ENCODE data around the gene BEND3. TPM values are rescaled to one million over a fixed set of nuclear protein-coding genes. Genes with fewer than 3 reads are reported as not detected.

BEND3 gene
- total and polyA plus RNA-seq, 9 of the 15 experiments (the other 6 are each of a cell fraction or from before 2014, with no cell fraction given), result 0.64 to 8.4 (median 3.3) TPM

- in situ Hi-C loops (cut with MboI) (no loop called here), intact Hi-C loops (cut with micrococcal nuclease) (no loop called here)
- no peak overlapping the region for H3K9ac ChIP-seq (ENCODE audit: insufficient read depth in 1 of 2, low read depth in 2 of 2, low read length in 2 of 2)
- no peak overlapping the region for H2AFZ ChIP-seq (ENCODE audit: low read depth, low read length)
- no peak overlapping the region for H3K4me2 ChIP-seq (ENCODE audit: insufficient read depth, low read length)
- no peaks in the 10 kb centered on the region; a peak in 1 of 5 replicates for H3K4me1 ChIP-seq (replicated peaks in 1 of 2; ENCODE audit: control insufficient read depth in 2 of 2, insufficient read depth in 2 of 2, low read length in 2 of 2)
- no peaks in the 10 kb centered on the region for H3K9me1 ChIP-seq (ENCODE audit: control insufficient read depth, insufficient read depth, low read length)
- ChIA-PET CTCF (ENCODE audit: low intra/inter-chr PET ratio) (no interaction called here), POLR2A (no interaction called here)
- H4K20me1 ChIP-seq (replicated peaks; ENCODE audit: control insufficient read depth, insufficient read depth, low read length), result no peaks in the 10 kb centered on the region
- FAIRE-seq (peak; percentile 64), DNase-seq (ENCODE audit: extremely low read depth in 1 of 4, low spot score in 3 of 4) (no peak), ATAC-seq (no peak)
- BruUV-seq (replicated peaks), result no TSS peak
- no peak for TF ChIP-seq ZNF354B (CRISPR knock-in tag; IDR thresholded peaks at IDR 0.05)
- TF ChIP-seq PCBP2 (IDR thresholded peaks at IDR 0.05; ENCODE audit: low read depth, low read length, poor library complexity, severe bottlenecking), result no peak
- no peak for TF ChIP-seq SMAD3 (CRISPR knock-in tag; conservative IDR thresholded peaks at IDR 0.05)
- TF ChIP-seq, protein P1, sequence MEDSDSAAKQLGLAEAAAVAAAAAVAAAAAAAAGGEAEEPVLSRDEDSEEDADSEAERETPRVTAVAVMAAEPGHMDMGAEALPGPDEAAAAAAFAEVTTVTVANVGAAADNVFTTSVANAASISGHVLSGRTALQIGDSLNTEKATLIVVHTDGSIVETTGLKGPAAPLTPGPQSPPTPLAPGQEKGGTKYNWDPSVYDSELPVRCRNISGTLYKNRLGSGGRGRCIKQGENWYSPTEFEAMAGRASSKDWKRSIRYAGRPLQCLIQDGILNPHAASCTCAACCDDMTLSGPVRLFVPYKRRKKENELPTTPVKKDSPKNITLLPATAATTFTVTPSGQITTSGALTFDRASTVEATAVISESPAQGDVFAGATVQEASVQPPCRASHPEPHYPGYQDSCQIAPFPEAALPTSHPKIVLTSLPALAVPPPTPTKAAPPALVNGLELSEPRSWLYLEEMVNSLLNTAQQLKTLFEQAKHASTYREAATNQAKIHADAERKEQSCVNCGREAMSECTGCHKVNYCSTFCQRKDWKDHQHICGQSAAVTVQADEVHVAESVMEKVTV (CRISPR knock-in tag; IDR thresholded peaks at IDR 0.05), result no peak
- TF ChIP-seq DPF2 (IDR thresholded peaks at IDR 0.05), result no peak
- no peak for TF ChIP-seq BRD9 (IDR thresholded peaks at IDR 0.05; ENCODE audit: low read depth, partially characterized antibody)
- no peak for TF ChIP-seq NFE2L1 (tag; IDR thresholded peaks at IDR 0.05; ENCODE audit: borderline replicate concordance, low read depth)
- TF ChIP-seq, protein P2, sequence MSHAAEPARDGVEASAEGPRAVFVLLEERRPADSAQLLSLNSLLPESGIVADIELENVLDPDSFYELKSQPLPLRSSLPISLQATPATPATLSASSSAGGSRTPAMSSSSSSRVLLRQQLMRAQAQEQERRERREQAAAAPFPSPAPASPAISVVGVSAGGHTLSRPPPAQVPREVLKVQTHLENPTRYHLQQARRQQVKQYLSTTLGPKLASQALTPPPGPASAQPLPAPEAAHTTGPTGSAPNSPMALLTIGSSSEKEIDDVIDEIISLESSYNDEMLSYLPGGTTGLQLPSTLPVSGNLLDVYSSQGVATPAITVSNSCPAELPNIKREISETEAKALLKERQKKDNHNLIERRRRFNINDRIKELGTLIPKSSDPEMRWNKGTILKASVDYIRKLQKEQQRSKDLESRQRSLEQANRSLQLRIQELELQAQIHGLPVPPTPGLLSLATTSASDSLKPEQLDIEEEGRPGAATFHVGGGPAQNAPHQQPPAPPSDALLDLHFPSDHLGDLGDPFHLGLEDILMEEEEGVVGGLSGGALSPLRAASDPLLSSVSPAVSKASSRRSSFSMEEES (CRISPR knock-in tag; IDR thresholded peaks at IDR 0.05), result no peak
- TF ChIP-seq, protein P3, sequence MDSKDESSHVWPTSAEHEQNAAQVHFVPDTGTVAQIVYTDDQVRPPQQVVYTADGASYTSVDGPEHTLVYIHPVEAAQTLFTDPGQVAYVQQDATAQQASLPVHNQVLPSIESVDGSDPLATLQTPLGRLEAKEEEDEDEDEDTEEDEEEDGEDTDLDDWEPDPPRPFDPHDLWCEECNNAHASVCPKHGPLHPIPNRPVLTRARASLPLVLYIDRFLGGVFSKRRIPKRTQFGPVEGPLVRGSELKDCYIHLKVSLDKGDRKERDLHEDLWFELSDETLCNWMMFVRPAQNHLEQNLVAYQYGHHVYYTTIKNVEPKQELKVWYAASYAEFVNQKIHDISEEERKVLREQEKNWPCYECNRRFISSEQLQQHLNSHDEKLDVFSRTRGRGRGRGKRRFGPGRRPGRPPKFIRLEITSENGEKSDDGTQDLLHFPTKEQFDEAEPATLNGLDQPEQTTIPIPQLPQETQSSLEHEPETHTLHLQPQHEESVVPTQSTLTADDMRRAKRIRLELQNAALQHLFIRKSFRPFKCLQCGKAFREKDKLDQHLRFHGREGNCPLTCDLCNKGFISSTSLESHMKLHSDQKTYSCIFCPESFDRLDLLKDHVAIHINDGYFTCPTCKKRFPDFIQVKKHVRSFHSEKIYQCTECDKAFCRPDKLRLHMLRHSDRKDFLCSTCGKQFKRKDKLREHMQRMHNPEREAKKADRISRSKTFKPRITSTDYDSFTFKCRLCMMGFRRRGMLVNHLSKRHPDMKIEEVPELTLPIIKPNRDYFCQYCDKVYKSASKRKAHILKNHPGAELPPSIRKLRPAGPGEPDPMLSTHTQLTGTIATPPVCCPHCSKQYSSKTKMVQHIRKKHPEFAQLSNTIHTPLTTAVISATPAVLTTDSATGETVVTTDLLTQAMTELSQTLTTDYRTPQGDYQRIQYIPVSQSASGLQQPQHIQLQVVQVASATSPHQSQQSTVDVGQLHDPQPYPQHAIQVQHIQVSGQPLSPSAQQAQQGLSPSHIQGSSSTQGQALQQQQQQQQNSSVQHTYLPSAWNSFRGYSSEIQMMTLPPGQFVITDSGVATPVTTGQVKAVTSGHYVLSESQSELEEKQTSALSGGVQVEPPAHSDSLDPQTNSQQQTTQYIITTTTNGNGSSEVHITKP (IDR thresholded peaks at IDR 0.05; ENCODE audit: partially characterized antibody), result no peak
- no peak for TF ChIP-seq GTF2E2 (tag; IDR thresholded peaks at IDR 0.05)
- TF ChIP-seq FOXK2 (conservative IDR thresholded peaks at IDR 0.05 in 1 of 2, IDR thresholded peaks at IDR 0.05 in 1 of 2; ENCODE audit: low read depth in 2 of 2), result no peak
- no peaks in the 10 kb centered on the region for H3K79me2 ChIP-seq (ENCODE audit: control insufficient read depth, insufficient read depth, low read length)
- H3K27ac ChIP-seq (ENCODE audit: extremely low read depth, low read depth, low read length), result no peak overlapping the region
- H3K9me3 ChIP-seq (replicated peaks; ENCODE audit: control insufficient read depth, insufficient read depth, low read depth, low read length), result no peaks in the 10 kb centered on the region
- peaks cover 0 to 6% of the 10 kb centered on the region in 2 experiments; a peak in 1 of 5 replicates for H3K27me3 ChIP-seq (ENCODE audit: control insufficient read depth in 2 of 2, insufficient read depth in 2 of 2, low read length in 2 of 2)
- 38% methylated on average over 1 of the region's 1 CpG for WGBS (ENCODE audit: insufficient coverage, low coverage, missing lambda C conversion rate)
- no peak overlapping the region for H3K4me3 ChIP-seq
- H3K36me3 ChIP-seq (ENCODE audit: control insufficient read depth, insufficient read depth, low read length), result no peaks in the 10 kb centered on the region
Measured at GRCh38 chr6:107021446-107022185, 93.7 kb downstream of the BEND3 start.
